Adrenal gland (tissue), 5 donors: Measurements from ENCODE around the gene PARD6G.

Source experiments
- POLR2A ChIP-seq, 2 donors: fragments of 450-650 bp; IDR thresholded peaks; one replicate each; pipeline ENCODE4 v1.6.1; 2017; ENCODE audit warnings: antibody characterized with exemption in 2 of 2, mild to moderate bottlenecking in 2 of 2, moderate library complexity in 1 of 2
- TF ChIP-seq, protein P1 (sequence below), 6 experiments: fragments of 450-650 bp in 4 of 6; fragments of 200-600 bp in 2 of 6; sonication (generic) in 1 of 6; IDR thresholded peaks; 1 replicate in 5 of 6; 2 replicates in 1 of 6; pipeline versions ENCODE4 v1.5.1 to v1.8.0; 2016 to 2021; ENCODE audit warnings: antibody characterized with exemption in 6 of 6, mild to moderate bottlenecking in 2 of 6, moderate library complexity in 1 of 6
- donor health status: DM: no; HTN: no; CAD: no.

DNA sequence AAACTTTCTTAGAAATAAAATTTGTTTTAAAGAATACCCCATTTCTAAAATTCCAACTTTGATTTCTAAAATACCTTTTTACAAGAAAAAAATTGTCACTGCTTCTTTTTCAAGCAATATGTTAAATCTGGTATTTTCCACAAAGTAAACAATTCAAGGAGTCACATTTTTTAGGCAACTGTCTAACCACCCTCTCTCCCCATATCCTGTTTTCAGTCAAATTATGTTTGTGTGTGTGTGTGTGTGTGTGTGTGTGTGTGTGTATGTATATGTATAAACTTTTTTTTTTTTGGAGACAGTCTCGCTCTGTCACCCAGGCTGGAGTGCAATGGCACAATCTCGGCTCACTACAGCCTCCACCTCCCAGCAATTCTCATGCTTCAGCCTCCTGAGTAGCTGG lies 79.0 kb downstream of the PARD6G start:
- no peak for TF ChIP-seq POLR2A (IDR thresholded peaks at IDR 0.05)
- TF ChIP-seq, protein P1, sequence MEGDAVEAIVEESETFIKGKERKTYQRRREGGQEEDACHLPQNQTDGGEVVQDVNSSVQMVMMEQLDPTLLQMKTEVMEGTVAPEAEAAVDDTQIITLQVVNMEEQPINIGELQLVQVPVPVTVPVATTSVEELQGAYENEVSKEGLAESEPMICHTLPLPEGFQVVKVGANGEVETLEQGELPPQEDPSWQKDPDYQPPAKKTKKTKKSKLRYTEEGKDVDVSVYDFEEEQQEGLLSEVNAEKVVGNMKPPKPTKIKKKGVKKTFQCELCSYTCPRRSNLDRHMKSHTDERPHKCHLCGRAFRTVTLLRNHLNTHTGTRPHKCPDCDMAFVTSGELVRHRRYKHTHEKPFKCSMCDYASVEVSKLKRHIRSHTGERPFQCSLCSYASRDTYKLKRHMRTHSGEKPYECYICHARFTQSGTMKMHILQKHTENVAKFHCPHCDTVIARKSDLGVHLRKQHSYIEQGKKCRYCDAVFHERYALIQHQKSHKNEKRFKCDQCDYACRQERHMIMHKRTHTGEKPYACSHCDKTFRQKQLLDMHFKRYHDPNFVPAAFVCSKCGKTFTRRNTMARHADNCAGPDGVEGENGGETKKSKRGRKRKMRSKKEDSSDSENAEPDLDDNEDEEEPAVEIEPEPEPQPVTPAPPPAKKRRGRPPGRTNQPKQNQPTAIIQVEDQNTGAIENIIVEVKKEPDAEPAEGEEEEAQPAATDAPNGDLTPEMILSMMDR (IDR thresholded peaks at IDR 0.05) = no peak
